ENCODE results near the gene FDXR. TPM values are rescaled to one million over a fixed set of nuclear protein-coding genes. Genes with fewer than 3 reads are reported as not detected.

FDXR gene
- total RNA-seq, 1 donor from 2014 or later = 34.2 TPM

DNA sequence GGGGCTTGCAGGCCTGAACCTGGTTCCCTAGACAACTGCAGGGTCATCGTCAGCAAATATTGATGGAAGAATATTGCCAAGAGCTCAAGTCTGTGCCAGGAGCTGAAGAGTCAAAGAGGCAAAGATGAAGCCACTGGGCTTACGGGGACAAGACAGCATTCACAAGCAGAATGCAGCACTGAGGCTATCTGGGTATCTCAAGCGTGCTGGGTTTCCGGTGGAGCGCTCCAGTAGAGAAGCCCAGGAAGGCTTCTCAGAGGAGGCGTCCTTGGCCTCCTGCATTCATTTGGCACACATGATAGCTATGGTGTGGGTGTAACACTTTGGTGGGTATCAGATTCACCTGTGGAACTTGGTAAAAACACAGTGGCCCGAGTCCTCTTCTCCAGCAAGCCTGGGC, 17.8 kb upstream of the FDXR start:
- H3K4me1 Mint-ChIP-seq (ENCODE audit: low read depth, unreplicated experiment) = no peaks in the 10 kb centered on the region
- Histone ChIP-seq H3K27ac (ENCODE audit: low read depth, low read length) (no peak overlapping the region), H3K79me2 (ENCODE audit: insufficient read depth, low read length) (no peaks in the 10 kb centered on the region), H3K9ac (ENCODE audit: low read length) (no peak overlapping the region), H3K4me2 (ENCODE audit: low read length) (no peak overlapping the region), H3K27me3 (ENCODE audit: insufficient read depth, low read length) (peaks cover 41% of the 10 kb centered on the region), H3K4me3 (ENCODE audit: insufficient read depth, low read depth, low read length) (no peak overlapping the region), H3K4me1 (ENCODE audit: insufficient read depth, low read length) (no peaks in the 10 kb centered on the region), H2AFZ (ENCODE audit: low read depth, low read length) (no peak overlapping the region), H3K9me3 (ENCODE audit: insufficient read depth, low read depth, low read length) (no peaks in the 10 kb centered on the region), H3K36me3 (ENCODE audit: insufficient read depth, low read length) (no peaks in the 10 kb centered on the region), H4K20me1 (ENCODE audit: insufficient read depth, low read length) (no peaks in the 10 kb centered on the region)
- H3K27ac Mint-ChIP-seq (ENCODE audit: unreplicated experiment) = no peak overlapping the region
- no peak overlapping the region for H3K4me3 Mint-ChIP-seq (ENCODE audit: unreplicated experiment)
- DNase-seq (ENCODE audit: low read depth) (no peak), FAIRE-seq (no peak)
- TF ChIP-seq, protein P1, sequence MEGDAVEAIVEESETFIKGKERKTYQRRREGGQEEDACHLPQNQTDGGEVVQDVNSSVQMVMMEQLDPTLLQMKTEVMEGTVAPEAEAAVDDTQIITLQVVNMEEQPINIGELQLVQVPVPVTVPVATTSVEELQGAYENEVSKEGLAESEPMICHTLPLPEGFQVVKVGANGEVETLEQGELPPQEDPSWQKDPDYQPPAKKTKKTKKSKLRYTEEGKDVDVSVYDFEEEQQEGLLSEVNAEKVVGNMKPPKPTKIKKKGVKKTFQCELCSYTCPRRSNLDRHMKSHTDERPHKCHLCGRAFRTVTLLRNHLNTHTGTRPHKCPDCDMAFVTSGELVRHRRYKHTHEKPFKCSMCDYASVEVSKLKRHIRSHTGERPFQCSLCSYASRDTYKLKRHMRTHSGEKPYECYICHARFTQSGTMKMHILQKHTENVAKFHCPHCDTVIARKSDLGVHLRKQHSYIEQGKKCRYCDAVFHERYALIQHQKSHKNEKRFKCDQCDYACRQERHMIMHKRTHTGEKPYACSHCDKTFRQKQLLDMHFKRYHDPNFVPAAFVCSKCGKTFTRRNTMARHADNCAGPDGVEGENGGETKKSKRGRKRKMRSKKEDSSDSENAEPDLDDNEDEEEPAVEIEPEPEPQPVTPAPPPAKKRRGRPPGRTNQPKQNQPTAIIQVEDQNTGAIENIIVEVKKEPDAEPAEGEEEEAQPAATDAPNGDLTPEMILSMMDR (IDR thresholded peaks at IDR 0.05; ENCODE audit: insufficient read depth, low read depth, low read length) = no peak
- TF ChIP-seq EZH2 (IDR thresholded peaks at IDR 0.05; ENCODE audit: insufficient read depth, low read length) = no peak
- H3K36me3 Mint-ChIP-seq (ENCODE audit: low read depth, unreplicated experiment) = no peaks in the 10 kb centered on the region
- H3K9me3 Mint-ChIP-seq (ENCODE audit: unreplicated experiment) = no peaks in the 10 kb centered on the region
- peaks cover 43% of the 10 kb centered on the region for H3K27me3 Mint-ChIP-seq (ENCODE audit: low read depth, unreplicated experiment)

DNA sequence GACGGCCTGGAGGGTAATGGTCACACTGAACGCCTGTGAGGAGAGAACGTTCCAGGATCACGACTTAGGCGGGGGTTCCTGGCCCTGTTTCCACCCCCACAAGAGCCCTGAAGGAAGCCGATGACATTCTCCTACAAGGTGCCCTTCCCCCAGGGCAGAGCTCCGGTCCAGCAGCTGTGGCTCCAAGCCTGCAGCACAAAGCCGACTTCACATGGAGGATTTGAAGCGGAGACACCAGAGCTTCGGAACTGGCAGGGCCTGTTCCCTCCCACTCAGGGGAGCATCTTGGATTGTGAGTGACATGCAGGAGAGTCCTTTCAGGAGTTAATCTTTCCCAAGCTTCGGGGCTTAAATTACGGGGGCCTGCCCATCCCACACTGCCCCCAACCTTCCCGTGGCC, 15.7 kb upstream of the FDXR start:
- Histone ChIP-seq H4K20me1 (ENCODE audit: insufficient read depth, low read length) (no peaks in the 10 kb centered on the region), H3K9ac (ENCODE audit: low read length) (no peak overlapping the region), H3K4me1 (ENCODE audit: insufficient read depth, low read length) (no peaks in the 10 kb centered on the region), H3K36me3 (ENCODE audit: insufficient read depth, low read length) (no peaks in the 10 kb centered on the region), H3K27me3 (ENCODE audit: insufficient read depth, low read length) (peaks cover 30% of the 10 kb centered on the region), H3K4me3 (ENCODE audit: insufficient read depth, low read depth, low read length) (no peak overlapping the region), H3K79me2 (ENCODE audit: insufficient read depth, low read length) (no peaks in the 10 kb centered on the region), H3K27ac (ENCODE audit: low read depth, low read length) (no peak overlapping the region), H3K9me3 (ENCODE audit: insufficient read depth, low read depth, low read length) (no peaks in the 10 kb centered on the region), H3K4me2 (ENCODE audit: low read length) (no peak overlapping the region), H2AFZ (ENCODE audit: low read depth, low read length) (no peak overlapping the region)
- Mint-ChIP-seq H3K27ac (ENCODE audit: unreplicated experiment) (no peak overlapping the region), H3K4me1 (ENCODE audit: low read depth, unreplicated experiment) (no peaks in the 10 kb centered on the region), H3K36me3 (ENCODE audit: low read depth, unreplicated experiment) (no peaks in the 10 kb centered on the region), H3K4me3 (ENCODE audit: unreplicated experiment) (no peak overlapping the region), H3K27me3 (ENCODE audit: low read depth, unreplicated experiment) (peaks cover 29% of the 10 kb centered on the region), H3K9me3 (ENCODE audit: unreplicated experiment) (no peaks in the 10 kb centered on the region)
- TF ChIP-seq EZH2 (IDR thresholded peaks at IDR 0.05; ENCODE audit: insufficient read depth, low read length) = no peak
- TF ChIP-seq, protein P1 (IDR thresholded peaks at IDR 0.05; ENCODE audit: insufficient read depth, low read depth, low read length) = no peak
- FAIRE-seq = no peak
- DNase-seq (ENCODE audit: low read depth) = no peak

DNA sequence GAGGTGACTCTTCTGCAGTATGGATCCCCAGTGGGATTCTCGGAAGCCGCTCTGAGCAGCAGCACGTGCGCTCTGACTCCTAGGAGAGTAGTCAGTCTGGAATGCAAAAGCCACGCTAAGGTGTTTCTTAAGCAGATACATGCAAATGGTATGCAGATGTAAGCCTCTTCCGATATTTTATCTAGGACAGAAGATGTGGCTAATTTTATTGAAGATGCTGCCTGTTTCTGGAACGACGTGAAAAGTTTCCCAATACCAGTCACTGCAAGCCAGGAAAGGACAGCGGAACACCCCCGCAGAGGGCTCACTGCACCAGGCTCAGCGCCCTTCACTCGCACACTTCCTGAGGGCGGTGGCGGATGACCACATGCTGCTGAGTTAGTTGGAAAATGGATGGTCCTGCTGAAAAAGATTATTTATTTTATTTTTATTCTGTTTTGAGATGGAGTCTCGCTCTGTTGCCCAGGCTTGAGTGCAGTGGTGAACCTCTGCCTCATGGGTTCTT, 10.5 kb upstream of the FDXR start:
- no peak overlapping the region for H2AFZ ChIP-seq (ENCODE audit: low read depth, low read length)
- no peak for DNase-seq (ENCODE audit: low read depth)
- no peak for TF ChIP-seq EZH2 (IDR thresholded peaks at IDR 0.05; ENCODE audit: insufficient read depth, low read length)
- TF ChIP-seq, protein P1 (IDR thresholded peaks at IDR 0.05; ENCODE audit: insufficient read depth, low read depth, low read length) = no peak
- H3K4me2 ChIP-seq (ENCODE audit: low read length) = no peak overlapping the region
- Mint-ChIP-seq H3K4me3 (ENCODE audit: unreplicated experiment) (no peak overlapping the region), H3K9me3 (ENCODE audit: unreplicated experiment) (no peaks in the 10 kb centered on the region), H3K27ac (ENCODE audit: unreplicated experiment) (no peak overlapping the region), H3K27me3 (ENCODE audit: low read depth, unreplicated experiment) (peaks cover 35% of the 10 kb centered on the region), H3K36me3 (ENCODE audit: low read depth, unreplicated experiment) (no peaks in the 10 kb centered on the region), H3K4me1 (ENCODE audit: low read depth, unreplicated experiment) (no peaks in the 10 kb centered on the region)
- H3K27ac ChIP-seq (ENCODE audit: low read depth, low read length) = no peak overlapping the region
- peaks cover 9% of the 10 kb centered on the region for H3K27me3 ChIP-seq (ENCODE audit: insufficient read depth, low read length)
- no peaks in the 10 kb centered on the region for H3K9me3 ChIP-seq (ENCODE audit: insufficient read depth, low read depth, low read length)
- no peaks in the 10 kb centered on the region for H3K36me3 ChIP-seq (ENCODE audit: insufficient read depth, low read length)
- H4K20me1 ChIP-seq (ENCODE audit: insufficient read depth, low read length) = no peaks in the 10 kb centered on the region
- no peaks in the 10 kb centered on the region for H3K79me2 ChIP-seq (ENCODE audit: insufficient read depth, low read length)
- no peak overlapping the region for H3K9ac ChIP-seq (ENCODE audit: low read length)
- no peak for FAIRE-seq
- H3K4me1 ChIP-seq (ENCODE audit: insufficient read depth, low read length) = no peaks in the 10 kb centered on the region
- H3K4me3 ChIP-seq (ENCODE audit: insufficient read depth, low read depth, low read length) = no peak overlapping the region

All from astrocyte (in vitro differentiated cells and primary cell).